Measurements from ENCODE around the gene PPFIBP2. TPM values are rescaled to one million over a fixed set of nuclear protein-coding genes. Genes with fewer than 3 reads are reported as not detected.

PPFIBP2 gene
- polyA plus RNA-seq, 2 of the 4 experiments (the other 2 are of a cell fraction), result 13.4 to 32.5 TPM

GRCh38 chr11:7635137-7635536, 121.3 kb downstream of the PPFIBP2 start:
- 79% methylated on average over 4 of the region's 4 CpGs for whole genome bisulfite sequencing (ENCODE audit: missing lambda C conversion rate)
- no peak overlapping the region for H3K4me3 ChIP-seq
- CTCF ChIA-PET, result interaction anchor here (1.6 kb wide), 1 partner anchor 63 kb away, joined by 7 read pairs; no protein-coding TSS in a partner anchor

GRCh38 chr11:7635708-7636107, 121.9 kb downstream of the PPFIBP2 start:
- Histone ChIP-seq H3K4me2 (no peak overlapping the region), H3K27ac (no peak overlapping the region), H3K4me1 (no peaks in the 10 kb centered on the region), H3K4me3 (no peak overlapping the region), H3K9me3 (no peaks in the 10 kb centered on the region)
- CTCF ChIA-PET, result interaction anchor here (0.8 to 1.6 kb wide), 2 partner anchors 8 to 64 kb away, joined by 3 to 7 read pairs; no protein-coding TSS in a partner anchor
- POLR2A ChIA-PET, result no interaction called here
- WGBS (ENCODE audit: missing lambda C conversion rate), result 86% methylated on average over 4 of the region's 4 CpGs
- TF ChIP-seq CTCF (IDR thresholded peaks at IDR 0.05) (no peak), KDM1A (IDR thresholded peaks at IDR 0.05; ENCODE audit: low read depth) (no peak), MAFK (IDR thresholded peaks at IDR 0.05; ENCODE audit: partially characterized antibody) (peak; percentile 41)
- DNase-seq (ENCODE audit: low read depth in 1 of 2, low spot score in 1 of 2) (no peak), FAIRE-seq (no peak), ATAC-seq (no peak)

More at GRCh38 chr11:7635137-7635536, 121.3 kb downstream of the PPFIBP2 start:
- H3K27ac ChIP-seq, result no peak overlapping the region
- no peak overlapping the region for H3K4me2 ChIP-seq
- ATAC-seq (no peak), DNase-seq (ENCODE audit: low read depth in 1 of 2, low spot score in 1 of 2) (no peak), FAIRE-seq (no peak)
- TF ChIP-seq RAD21 (conservative IDR thresholded peaks at IDR 0.05 in 1 of 2, IDR thresholded peaks at IDR 0.05 in 1 of 2) (no peak), RARB (CRISPR knock-in tag; IDR thresholded peaks at IDR 0.05) (no peak), CBX8 (IDR thresholded peaks at IDR 0.05) (no peak), RFX5 (IDR thresholded peaks at IDR 0.05) (no peak), KDM1A (IDR thresholded peaks at IDR 0.05; ENCODE audit: low read depth) (no peak)
- H3K9me3 ChIP-seq, result no peaks in the 10 kb centered on the region
- no peaks in the 10 kb centered on the region for H3K4me1 ChIP-seq
- POLR2A ChIA-PET, result no interaction called here

- Histone ChIP-seq H3K4me2 (no peak overlapping the region), H3K27ac (no peak overlapping the region), H3K4me1 (no peaks in the 10 kb centered on the region), H3K9me3 (no peaks in the 10 kb centered on the region), H3K4me3 (no peak overlapping the region)
- ATAC-seq, result no peak
- FAIRE-seq, result no peak
- no peak for TF ChIP-seq EP300 (IDR thresholded peaks at IDR 0.05)
- no peak for TF ChIP-seq POLR2AphosphoS2 (conservative IDR thresholded peaks at IDR 0.05; ENCODE audit: low read length)
- TF ChIP-seq RFX5 (IDR thresholded peaks at IDR 0.05), result no peak
- TF ChIP-seq ESRRA (IDR thresholded peaks at IDR 0.05; ENCODE audit: borderline replicate concordance, low read length), result no peak
- TF ChIP-seq EHMT2 (IDR thresholded peaks at IDR 0.05; ENCODE audit: low read depth), result no peak
- no peak for TF ChIP-seq HOXB5 (CRISPR knock-in tag; IDR thresholded peaks at IDR 0.05)
- no peak for TF ChIP-seq MAFK (IDR thresholded peaks at IDR 0.05; ENCODE audit: partially characterized antibody)
- TF ChIP-seq JUN (IDR thresholded peaks at IDR 0.05), result no peak
- TF ChIP-seq BCL3 (IDR thresholded peaks at IDR 0.05), result no peak
- no peak for TF ChIP-seq FOSB (CRISPR knock-in tag; IDR thresholded peaks at IDR 0.05)
- TF ChIP-seq MYC (IDR thresholded peaks at IDR 0.05; ENCODE audit: borderline replicate concordance, low read length), result no peak
- TF ChIP-seq ELK1 (IDR thresholded peaks at IDR 0.05; ENCODE audit: low read depth, low read length), result no peak
- TF ChIP-seq NFE2L2 (conservative IDR thresholded peaks at IDR 0.05; ENCODE audit: low read length), result no peak
- no peak for TF ChIP-seq RNF2 (IDR thresholded peaks at IDR 0.05; ENCODE audit: borderline replicate concordance, low read depth)
- TF ChIP-seq ZNF302 (CRISPR knock-in tag; IDR thresholded peaks at IDR 0.05), result no peak
- no peak for TF ChIP-seq EHF (CRISPR knock-in tag; IDR thresholded peaks at IDR 0.05)
- TF ChIP-seq CBX2 (IDR thresholded peaks at IDR 0.05; ENCODE audit: borderline replicate concordance, low read depth), result no peak
- no peak for TF ChIP-seq REST (IDR thresholded peaks at IDR 0.05)
- 93% methylated on average over 5 of the region's 6 CpGs for WGBS (ENCODE audit: missing lambda C conversion rate)
- ChIA-PET POLR2A (no interaction called here), CTCF (interaction anchor here (0.6 to 1.9 kb wide), 6 partner anchors 9 to 63 kb away, joined by 3 to 6 read pairs (median 4); no protein-coding TSS in a partner anchor)
- no peak for DNase-seq (ENCODE audit: low read depth in 1 of 2, low spot score in 1 of 2)
These were observed 122.6 kb downstream of the PPFIBP2 start for GRCh38 chr11:7636350-7636749.

Data from A549 (cell line).